Stimulated activated CD4-positive, alpha-beta T cell treated with anti-CD3 and anti-CD28 coated beads, Interleukin-1b, Interleukin-23, amount 100 ng/mL, for 1 hour (primary cell): ENCODE data around the gene HBA1.
"Not testable (repeated sequence)": the region's sequence is repeated elsewhere in the genome, so short reads cannot be mapped to it uniquely, and the experiment has no call there.

ENCODE experiments used
- DNase-seq, 2 donors: peaks; one replicate each; pipeline ENCODE4 v3.0.0-alpha.2; 2020; ENCODE audit warnings: low read depth in 2 of 2

HBA1 gene

DNA sequence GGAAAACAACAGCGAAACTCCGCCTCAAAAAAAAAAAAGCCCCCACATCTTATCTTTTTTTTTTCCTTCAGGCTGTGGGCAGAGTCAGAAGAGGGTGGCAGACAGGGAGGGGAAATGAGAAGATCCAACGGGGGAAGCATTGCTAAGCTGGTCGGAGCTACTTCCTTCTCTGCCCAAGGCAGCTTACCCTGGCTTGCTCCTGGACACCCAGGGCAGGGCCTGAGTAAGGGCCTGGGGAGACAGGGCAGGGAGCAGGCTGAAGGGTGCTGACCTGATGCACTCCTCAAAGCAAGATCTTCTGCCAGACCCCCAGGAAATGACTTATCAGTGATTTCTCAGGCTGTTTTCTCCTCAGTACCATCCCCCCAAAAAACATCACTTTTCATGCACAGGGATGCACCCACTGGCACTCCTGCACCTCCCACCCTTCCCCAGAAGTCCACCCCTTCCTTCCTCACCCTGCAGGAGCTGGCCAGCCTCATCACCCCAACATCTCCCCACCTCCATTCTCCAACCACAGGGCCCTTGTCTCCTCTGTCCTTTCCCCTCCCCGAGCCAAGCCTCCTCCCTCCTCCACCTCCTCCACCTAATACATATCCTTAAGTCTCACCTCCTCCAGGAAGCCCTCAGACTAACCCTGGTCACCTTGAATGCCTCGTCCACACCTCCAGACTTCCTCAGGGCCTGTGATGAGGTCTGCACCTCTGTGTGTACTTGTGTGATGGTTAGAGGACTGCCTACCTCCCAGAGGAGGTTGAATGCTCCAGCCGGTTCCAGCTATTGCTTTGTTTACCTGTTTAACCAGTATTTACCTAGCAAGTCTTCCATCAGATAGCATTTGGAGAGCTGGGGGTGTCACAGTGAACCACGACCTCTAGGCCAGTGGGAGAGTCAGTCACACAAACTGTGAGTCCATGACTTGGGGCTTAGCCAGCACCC, 1.2 kb upstream of the HBA1 start:
- no peak for DNase-seq

GRCh38 chr16:176006-176405, 474 bp upstream of the HBA1 start:
- not testable (repeated sequence) for DNase-seq

- no peak for DNase-seq
Measured at GRCh38 chr16:177394-177822, 928 bp downstream of the HBA1 start.

DNA sequence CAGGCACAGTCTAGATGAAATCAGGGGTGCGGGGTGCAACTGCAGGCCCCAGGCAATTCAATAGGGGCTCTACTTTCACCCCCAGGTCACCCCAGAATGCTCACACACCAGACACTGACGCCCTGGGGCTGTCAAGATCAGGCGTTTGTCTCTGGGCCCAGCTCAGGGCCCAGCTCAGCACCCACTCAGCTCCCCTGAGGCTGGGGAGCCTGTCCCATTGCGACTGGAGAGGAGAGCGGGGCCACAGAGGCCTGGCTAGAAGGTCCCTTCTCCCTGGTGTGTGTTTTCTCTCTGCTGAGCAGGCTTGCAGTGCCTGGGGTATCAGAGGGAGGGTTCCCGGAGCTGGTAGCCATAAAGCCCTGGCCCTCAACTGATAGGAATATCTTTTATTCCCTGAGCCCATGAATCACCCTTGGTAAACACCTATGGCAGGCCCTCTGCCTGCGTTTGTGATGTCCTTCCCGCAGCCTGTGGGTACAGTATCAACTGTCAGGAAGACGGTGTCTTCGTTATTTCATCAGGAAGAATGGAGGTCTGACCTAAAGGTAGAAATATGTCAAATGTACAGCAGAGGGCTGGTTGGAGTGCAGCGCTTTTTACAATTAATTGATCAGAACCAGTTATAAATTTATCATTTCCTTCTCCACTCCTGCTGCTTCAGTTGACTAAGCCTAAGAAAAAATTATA, 1.6 kb downstream of the HBA1 start:
- no peak for DNase-seq

GRCh38 chr16:178668-179015, 2.2 kb downstream of the HBA1 start:
- DNase-seq = no peak

- no peak for DNase-seq
Measured at GRCh38 chr16:179211-180092, 3.0 kb downstream of the HBA1 start.

DNA sequence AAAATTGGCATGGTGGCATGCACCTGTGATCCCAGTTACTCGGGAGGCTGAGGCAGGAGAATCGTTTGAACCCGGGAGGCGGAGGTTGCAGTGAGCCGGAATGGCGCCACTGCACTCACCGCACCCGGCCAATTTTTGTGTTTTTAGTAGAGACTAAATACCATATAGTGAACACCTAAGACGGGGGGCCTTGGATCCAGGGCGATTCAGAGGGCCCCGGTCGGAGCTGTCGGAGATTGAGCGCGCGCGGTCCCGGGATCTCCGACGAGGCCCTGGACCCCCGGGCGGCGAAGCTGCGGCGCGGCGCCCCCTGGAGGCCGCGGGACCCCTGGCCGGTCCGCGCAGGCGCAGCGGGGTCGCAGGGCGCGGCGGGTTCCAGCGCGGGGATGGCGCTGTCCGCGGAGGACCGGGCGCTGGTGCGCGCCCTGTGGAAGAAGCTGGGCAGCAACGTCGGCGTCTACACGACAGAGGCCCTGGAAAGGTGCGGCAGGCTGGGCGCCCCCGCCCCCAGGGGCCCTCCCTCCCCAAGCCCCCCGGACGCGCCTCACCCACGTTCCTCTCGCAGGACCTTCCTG, 3.7 kb downstream of the HBA1 start, which contains the start of gene HBQ1:
TSS of gene HBQ1 (plus strand) at position 359 of the 575 bp plus-strand sequence. CDS start at position 387, 28 bp downstream.
- DNase-seq = peak in 1 of 2 donors; percentile 32

GRCh38 chr16:180681-181564, 4.4 kb downstream of the HBA1 start:
- peak in 1 of 2 donors; percentile 82 for DNase-seq

DNA sequence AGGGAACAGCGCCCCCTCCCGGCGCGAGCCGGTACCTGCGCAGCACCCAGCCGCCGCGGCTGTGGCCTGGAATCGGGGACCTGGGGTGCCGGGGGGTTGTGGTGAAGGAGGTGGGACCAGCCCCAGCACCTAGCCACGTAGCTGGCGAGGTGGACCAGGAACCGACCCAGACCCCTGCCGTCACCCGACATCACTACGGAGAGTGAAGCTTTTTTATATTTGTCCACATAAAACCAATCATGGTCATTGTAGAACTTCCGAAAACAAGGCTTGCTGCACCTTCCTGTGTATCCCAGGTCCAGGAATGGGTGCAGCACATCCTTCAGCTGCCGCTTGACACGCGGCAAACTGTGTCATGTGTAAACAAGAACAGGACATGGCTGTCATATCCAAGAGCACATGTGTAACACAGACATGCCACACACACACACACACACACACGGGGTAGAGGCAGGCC, 5.1 kb downstream of the HBA1 start:
- peak in 1 of 2 donors; percentile 70 for DNase-seq

GRCh38 chr16:183005-183404, 6.5 kb downstream of the HBA1 start:
- DNase-seq = no peak

DNA sequence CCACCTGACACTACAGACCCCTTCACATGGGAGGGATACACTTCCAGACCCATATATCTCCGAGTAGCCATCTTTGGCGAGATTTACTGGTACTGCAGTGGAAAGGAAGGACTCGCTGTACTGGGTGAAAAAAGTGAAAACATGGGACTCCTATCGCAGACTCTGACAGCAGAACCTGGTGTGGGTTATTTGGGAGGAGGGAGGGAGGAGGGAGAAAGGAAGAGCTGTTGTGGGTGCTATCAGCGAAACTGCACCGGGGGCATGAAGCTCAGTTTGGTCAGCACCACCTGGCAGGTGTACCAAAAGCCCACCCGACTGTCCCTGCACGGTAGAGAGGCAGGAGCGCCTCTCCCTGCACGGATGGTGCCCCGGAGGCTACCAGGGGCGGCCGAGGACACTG, 8.7 kb downstream of the HBA1 start:
- DNase-seq = no peak

- DNase-seq = no peak
Measured at GRCh38 chr16:185691-186090, 9.2 kb downstream of the HBA1 start.

DNA sequence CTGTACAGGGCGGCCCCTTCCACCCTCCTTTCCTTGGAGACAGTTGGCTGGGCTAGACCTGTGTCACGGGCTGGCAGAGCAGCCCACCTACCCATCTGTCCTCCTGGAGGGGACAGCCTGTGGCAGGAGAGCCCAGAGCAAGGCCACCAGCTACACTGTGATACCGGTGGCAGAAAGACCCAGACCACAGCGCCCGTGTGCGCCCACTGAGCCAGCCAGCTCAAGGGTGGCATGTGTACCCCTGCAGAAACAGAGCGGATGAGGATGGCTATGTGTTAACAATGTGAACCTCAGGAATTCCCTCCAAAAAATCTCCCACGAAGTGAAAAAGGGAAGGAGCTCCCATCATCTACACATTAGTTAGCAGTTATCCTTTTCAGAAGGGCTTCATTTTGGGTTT, 10.8 kb downstream of the HBA1 start:
- DNase-seq = no peak

GRCh38 chr16:188674-189073, 12.2 kb downstream of the HBA1 start:
- no peak for DNase-seq

- DNase-seq = no peak
Measured at GRCh38 chr16:189604-190186, 13.2 kb downstream of the HBA1 start.

- no peak for DNase-seq
Measured at GRCh38 chr16:191831-192230, 15.4 kb downstream of the HBA1 start.

- DNase-seq = no peak
Measured at GRCh38 chr16:192686-193085, 16.2 kb downstream of the HBA1 start.

DNA sequence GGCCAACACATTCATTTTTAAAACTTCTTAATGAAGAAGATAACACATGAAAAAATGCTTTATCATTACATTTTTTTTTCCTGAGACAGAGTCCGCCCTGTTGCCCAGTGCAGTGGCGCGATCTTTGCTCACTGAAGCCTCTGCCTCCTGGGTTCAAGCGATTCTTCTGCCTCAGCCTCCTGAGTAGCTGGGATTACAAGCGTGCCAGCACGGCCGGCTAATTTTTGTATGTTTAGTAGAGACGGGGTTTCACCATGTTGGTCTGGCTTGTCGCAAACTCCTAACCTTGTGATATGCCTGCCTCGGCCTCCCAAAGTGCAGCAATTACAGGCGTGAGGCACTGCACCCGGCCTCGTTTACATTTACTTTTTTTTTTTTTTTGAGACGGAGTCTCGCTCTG, 17.0 kb downstream of the HBA1 start:
- no peak for DNase-seq

DNA sequence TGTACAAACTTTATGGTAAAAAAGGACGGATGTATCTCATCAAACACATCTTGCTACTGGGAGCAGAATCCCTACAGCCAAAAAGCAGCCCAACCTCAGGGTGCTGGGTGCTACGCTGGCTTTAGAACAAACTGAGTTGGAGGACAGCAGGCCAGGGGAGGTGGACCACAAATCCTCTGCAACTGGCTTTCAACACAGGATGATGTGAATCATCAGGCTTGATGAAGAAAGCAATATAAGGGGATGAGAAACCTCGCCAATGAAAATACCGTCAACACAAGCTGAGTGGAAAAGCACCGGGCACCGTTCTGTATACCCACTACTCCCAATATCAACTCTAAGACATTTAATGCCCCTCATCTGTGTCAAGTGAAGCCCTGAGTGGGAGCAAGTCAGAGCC, 18.0 kb downstream of the HBA1 start:
- no peak for DNase-seq

- no peak for DNase-seq
Measured at GRCh38 chr16:200388-200787, 23.9 kb downstream of the HBA1 start.
